A172 (cell line): ENCODE data around the gene IAH1. TPM values are rescaled to one million over a fixed set of nuclear protein-coding genes. Genes with fewer than 3 reads are reported as not detected.

ENCODE experiments used
- DNase-seq: peaks from one replicate; pipeline ENCODE4 v3.0.0-alpha.2; 2015; ENCODE audit warnings: low spot score
- total RNA-seq: library from RNA; depleted of rRNA; stranded (reverse); fragments of >200 nt; shearing (Covaris generic); gene quantifications from 2 replicates; pipeline ENCODE4 v1.2.3, GENCODE V29; 2014; rRNA removed

The IAH1 gene
- total RNA-seq, 1 experiment from 2014 or later = 23.4 TPM

DNA sequence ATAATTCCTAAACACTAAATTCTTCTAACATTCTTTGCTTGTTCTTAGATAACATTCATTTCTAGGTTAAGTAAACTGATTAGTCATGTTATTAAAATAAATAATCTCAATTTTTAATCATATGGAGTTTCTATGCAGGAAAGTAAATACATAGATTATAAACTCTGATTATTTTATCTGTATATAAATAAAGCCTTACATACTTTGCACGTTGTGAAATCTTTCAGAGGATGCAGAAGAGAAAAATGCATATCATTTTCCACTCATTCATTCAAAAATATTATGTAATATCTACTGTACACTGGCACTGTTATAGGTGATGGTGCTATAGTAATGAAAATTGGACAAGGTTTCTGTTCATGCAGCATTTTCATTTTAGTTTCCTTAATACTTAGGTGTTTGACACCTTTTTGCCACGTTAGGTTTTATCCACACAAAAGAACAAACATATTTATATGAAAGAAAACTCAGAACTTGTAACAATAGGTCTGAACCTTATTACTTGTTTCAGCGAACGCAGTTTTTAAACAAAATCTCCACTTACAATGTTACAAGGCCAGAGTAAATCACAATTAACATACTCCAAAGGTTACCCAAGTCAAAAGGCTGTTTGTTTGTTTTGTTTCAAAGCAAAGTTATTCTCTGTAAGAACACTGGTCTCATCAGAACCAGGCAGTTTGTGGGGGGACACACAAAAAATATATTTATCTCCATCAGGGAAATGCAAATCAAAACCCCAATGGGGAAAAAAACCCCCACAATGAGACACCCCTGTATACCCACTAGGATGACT is 53.8 kb downstream of the IAH1 start:
- DNase-seq = no peak

GRCh38 chr2:9532421-9532820 is 58.1 kb downstream of the IAH1 start:
- DNase-seq = no peak

GRCh38 chr2:9533663-9534062 is 59.3 kb downstream of the IAH1 start:
- DNase-seq = no peak

GRCh38 chr2:9535177-9535576 is 60.8 kb downstream of the IAH1 start:
- no peak for DNase-seq

GRCh38 chr2:9536504-9536903 is 62.2 kb downstream of the IAH1 start:
- no peak for DNase-seq

GRCh38 chr2:9538000-9538507 is 63.7 kb downstream of the IAH1 start:
- DNase-seq = peak; percentile 59

Other genes with a start within 250 kb of the IAH1 start
- 93.1 and 115 TPM in 2 replicates for gene ITGB1BP1, start 51.0 kb upstream of the IAH1 start, total RNA-seq
- gene CPSF3, start 50.9 kb upstream of the IAH1 start, total RNA-seq = 104 and 112 TPM in 2 replicates
- gene ADAM17, start 81.3 kb downstream of the IAH1 start, total RNA-seq = 65.5 and 71.3 TPM in 2 replicates
- 746 and 807 TPM in 2 replicates for gene YWHAQ, start 156.4 kb downstream of the IAH1 start, total RNA-seq